Left cardiac atrium (tissue), 4 donors: ENCODE measurements around the gene TSPAN4. TPM values are rescaled to one million over a fixed set of nuclear protein-coding genes. Genes with fewer than 3 reads are reported as not detected.

Experiments
- ATAC-seq, 2 donors: fragments of 200-7000 bp; cut with Tn5 transposase; one replicate each; pipeline ENCODE4 v1.9.1; 2020; ENCODE audit warnings: mild to moderate bottlenecking in 2 of 2, moderate library complexity in 2 of 2
- DNase-seq: peaks from one replicate; pipeline ENCODE4 v3.0.0-alpha.2; 2020
- intact Hi-C, 2 donors: fragments of 100-400 bp; cut with DNase I; formaldehyde crosslinking; loops; one replicate each; pipeline versions ENCODE4 v1.14.1 to v1.15.1; 2022 to 2023
- total RNA-seq, 2 donors: library from RNA; stranded (reverse); fragmentation: NEBNext Ultra II Directional; extraction: Animal tissue kit (Norgen Biotek cat#: 25700); gene quantifications; one replicate each; pipeline ENCODE4 v1.2.1, GENCODE V29; 2021
- donor health status: DM: no; HTN: yes; CAD: no.
- donor health status: DM: no; HTN: yes; CAD: no; lungs with severe emphysema.
- donor health status: DM: yes; HTN: yes; CAD: no.
- donor health status: Dilated cardiomyopathy.

Gene TSPAN4
- total RNA-seq, 2 donors from 2014 or later, result 46.1 to 63.5 TPM

GRCh38 chr11:869399-870126, 26.9 kb downstream of the TSPAN4 start:
- DNase-seq, result no peak
- intact Hi-C loops, result no loop called here
- ATAC-seq, result no peak

GRCh38 chr11:870127-870413, 27.4 kb downstream of the TSPAN4 start:
- ATAC-seq (no peak), DNase-seq (no peak)
- intact Hi-C loops, result no loop called here

DNA sequence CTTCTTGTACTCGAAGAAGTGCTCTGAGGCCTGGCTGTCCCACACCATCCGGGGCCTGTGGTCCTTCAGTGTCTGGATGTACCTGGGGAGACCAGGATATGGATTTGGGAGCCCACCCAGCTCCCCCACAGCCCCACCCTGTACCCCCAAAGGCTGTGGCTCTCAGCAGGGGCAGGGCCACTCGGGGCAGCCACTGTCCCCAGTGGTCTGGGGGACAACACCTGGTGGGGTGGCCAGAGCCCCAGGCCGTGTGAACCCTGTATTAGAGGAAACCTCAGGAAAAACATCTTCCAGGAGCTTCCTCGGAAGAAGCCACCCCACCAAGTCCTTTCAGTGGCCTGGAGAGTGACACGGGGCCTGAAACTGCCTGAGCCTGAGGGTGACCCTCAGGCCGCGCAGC, 27.8 kb downstream of the TSPAN4 start:
- ATAC-seq, result no peak
- intact Hi-C loops, result no loop called here
- DNase-seq, result no peak

DNA sequence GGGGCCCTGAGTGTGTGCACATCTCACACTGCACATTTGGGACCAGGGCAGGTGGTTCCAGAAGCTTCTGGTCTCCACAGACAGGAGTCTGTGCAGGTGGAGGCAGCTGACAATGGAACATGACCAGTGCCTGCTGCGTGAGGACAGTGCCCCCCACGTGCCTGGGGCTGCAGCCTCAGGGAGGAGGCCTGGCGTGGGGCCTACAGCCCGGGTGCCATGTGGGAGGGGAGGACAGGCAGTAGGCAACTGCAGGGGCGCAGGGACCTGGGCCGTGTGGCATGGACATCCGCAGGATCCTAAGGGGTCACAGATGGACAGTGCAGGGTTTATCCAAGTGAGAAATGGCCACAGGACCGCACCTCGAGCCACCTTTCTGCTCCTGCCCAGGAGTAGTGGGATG, 28.8 kb downstream of the TSPAN4 start:
- ATAC-seq, result no peak
- intact Hi-C loops, result no loop called here
- DNase-seq, result no peak

DNA sequence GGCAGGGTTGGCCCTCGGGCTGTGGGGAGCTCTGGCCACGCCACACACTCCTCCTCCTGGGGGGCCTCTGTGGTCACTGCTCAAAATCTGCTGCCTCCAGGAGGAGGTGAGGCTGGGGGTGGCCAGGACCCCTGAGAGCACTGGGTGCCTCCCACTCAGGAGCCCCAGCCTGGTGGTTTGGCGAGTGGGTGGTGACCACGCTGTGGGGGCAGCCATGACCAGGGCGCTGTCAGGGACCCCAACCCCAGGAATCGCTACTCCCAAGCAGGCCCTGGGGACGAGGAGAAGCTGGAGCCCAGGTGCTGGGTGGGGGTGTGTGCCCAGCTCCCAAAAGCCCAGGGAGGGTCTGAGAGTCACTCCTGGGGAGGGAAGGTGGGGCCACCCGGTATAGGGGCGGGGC, 30.1 kb downstream of the TSPAN4 start:
- intact Hi-C loops, result no loop called here
- DNase-seq (no peak), ATAC-seq (no peak)

DNA sequence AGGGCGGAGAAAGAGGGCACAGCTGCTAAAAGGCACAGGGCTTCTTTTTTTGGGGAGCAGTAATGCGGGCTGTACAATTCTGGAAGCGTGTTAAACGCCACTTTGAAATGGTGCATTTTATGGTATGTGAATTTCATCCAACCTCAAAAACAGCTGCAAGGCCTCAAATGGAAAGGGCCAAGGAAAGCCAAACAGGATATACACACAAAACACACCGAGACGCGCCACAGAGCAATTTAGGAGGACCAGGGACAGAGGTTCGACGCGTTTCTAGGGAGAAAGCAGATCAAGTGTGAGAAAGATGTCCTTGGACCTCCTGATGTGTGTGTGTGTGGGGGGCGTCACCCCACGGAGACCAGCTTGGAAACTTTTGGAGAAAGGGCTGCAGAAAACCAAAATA, 31.1 kb downstream of the TSPAN4 start:
- intact Hi-C loops, result no loop called here
- DNase-seq (no peak), ATAC-seq (no peak)

DNA sequence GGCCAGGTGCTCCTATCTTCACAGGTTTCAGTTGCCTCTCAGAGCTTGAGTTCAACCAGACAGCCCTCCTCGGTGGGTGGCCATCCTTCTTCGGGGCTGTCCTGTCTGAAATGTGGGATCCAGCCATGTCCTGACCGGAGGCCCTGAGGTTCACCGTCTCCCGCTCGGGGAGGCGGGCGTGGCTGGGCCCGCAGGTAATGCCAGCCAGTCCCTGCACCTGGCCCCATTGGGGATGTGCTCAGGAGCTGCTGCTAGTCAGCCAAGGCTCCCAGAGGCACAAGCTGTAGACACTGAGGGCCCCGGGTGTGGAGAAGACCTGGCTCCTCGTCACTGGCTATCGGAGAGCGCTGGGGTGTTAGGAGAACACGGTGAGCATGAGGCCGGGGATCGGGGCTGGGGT, 32.6 kb downstream of the TSPAN4 start:
- ATAC-seq (no peak), DNase-seq (no peak)
- intact Hi-C loops, result no loop called here

DNA sequence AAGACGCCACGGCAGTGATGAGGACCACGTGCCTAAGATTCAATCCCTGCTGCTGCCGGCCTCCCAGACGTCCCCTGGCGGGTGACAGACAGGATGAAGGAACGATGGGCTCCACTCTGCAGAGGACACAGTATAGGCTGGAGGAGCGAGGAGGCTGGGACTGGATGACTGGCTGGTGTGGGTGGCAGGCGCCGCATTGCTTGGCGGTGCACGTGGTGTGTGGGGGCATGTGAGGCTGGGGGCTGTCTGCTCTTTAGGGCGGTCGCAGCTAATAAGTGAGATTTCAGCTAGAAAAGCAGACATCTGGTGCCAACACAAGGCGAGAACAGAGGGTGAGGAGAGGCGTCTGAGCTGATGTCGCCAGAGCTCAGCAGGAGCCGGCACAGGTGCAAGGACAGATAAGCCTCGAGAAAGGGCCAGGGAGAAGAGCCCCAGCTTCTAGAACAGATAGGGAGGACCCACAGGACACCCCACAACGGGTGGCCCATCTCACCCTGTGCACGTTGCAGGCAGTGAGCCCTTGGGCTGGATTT, 33.2 kb downstream of the TSPAN4 start:
- no peak for ATAC-seq
- no peak for DNase-seq
- intact Hi-C loops, result no loop called here

GRCh38 chr11:876545-876944, 33.9 kb downstream of the TSPAN4 start:
- intact Hi-C loops, result no loop called here
- peak; percentile 50 for DNase-seq
- ATAC-seq, result peak; percentile 66 to 84

DNA sequence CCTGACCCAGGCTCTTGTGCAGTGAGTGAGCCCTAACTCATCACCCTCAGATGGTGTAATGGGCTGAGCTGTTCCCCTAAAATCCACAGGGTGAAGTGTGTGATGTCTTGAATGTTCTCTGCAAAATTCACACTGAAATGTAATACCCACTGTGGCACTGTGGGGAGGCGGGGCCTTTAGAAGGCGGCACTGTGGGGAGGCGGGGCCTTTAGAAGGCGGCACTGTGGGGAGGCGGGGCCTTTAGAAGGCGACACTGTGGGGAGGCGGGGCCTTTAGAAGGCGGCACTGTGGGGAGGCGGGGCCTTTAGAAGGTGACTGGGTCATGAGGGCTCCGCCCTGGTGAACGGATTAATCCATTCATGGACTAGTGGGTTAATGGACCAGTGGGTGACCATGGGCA, 34.9 kb downstream of the TSPAN4 start:
- DNase-seq, result no peak
- intact Hi-C loops, result no loop called here
- no peak for ATAC-seq

DNA sequence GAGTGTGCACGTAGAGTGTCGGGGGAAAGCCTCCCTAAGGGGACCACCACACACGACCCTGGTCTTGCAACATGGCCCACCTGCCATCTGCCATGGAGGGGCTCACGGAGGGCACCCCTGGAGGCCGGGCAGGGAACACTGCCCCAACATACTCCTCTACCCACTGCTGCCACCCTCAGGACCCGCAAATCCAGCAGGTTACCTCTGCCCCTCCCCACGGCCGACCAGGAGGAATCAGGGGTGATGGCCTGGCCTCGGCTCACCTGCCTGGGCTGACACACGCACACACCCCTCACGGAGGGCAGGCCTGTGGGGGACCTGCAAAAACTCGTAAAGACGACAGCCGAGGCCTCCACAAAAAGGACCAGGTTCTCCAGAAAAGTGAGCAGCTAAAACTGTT, 37.8 kb downstream of the TSPAN4 start:
- intact Hi-C loops, result no loop called here
- DNase-seq (no peak), ATAC-seq (no peak)

GRCh38 chr11:882596-882995, 39.9 kb downstream of the TSPAN4 start:
- intact Hi-C loops, result no loop called here
- ATAC-seq (no peak), DNase-seq (no peak)

DNA sequence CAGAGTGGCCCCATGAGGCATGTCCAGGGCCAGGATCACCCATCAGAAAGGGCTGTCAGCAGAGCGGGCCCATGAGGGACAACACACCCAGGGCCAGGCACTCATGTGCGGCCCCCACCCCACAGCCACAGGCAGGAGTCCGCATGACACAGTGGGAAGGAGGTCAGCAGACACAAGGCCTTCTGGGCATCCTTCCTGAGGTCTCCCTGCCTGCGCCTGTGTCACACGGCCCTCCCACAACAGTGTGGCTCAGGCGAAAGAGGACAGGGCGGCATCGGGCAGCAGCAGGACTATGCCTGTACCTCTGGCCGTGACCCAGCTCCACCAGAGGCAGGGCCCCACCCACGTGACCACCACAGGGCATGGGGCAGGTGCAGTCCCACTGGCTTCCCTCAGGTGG, 40.9 kb downstream of the TSPAN4 start:
- intact Hi-C loops, result no loop called here
- DNase-seq, result no peak
- no peak for ATAC-seq

DNA sequence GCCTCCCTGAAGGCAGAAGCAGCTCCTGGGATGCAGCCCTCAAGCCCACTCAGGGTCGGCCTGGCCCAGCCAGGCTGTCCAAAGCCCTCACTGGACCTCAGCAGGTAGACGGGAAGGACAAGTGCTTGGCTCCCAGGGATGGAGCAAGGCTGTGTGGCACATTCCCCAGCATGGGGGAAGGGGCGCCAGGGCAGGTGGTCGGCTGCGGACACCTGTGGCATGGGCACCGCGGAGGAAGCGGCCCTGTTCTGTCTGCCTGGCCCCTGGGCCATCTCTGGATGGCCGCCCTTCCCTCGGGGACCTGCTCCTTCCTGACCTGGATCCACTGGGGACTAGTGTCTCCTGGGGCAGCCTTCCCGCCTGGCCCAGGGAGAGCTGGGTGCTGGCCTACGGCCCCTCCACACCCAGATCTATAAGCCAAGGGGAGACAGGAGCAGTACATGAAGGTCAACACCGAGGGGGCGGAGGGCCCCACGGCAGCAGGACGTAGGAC, 42.0 kb downstream of the TSPAN4 start:
- DNase-seq, result no peak

DNA sequence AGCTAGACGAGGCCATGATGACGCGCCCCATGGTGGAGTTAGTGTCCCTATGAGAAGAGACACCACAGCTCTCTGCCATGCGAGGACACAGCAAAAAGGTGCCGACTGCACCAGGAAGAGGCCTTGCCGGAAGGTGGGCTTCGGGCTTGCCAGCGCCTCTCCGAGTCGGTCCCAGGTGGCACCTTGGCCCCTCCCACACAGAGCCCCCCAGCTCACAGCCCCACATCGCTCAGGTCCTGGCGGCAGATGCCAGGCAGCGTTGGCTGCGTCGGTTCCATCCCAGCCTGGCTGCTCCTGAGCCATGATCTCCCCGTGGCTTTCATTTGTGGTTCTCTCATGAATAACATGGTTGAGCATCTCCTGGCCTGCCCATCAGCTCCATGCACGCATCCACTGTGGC, 43.9 kb downstream of the TSPAN4 start:
- DNase-seq (no peak), ATAC-seq (no peak)

More for the DNA sequence above, 42.0 kb downstream of the TSPAN4 start:
- no peak for ATAC-seq
- intact Hi-C loops, result no loop called here

DNA sequence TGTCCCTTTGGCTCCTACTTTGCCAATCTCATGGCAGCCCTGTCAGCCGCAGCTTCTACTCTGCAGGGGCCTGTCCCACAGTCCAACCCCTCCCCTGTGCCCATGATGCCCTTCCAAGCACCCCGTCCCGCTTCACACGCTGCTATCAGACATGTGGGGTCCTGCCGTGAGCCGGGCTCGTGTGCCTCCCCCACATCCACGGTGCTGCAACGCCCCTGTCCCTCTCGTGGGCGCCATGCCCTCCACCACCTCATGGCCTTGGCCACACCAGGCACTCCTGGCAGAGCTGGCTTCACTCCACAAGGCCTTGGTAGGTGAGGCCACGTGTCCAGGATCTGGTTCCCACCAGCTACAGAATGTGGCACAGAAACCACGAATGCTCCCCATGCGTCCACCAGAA, 44.9 kb downstream of the TSPAN4 start:
- no peak for DNase-seq
- no peak for ATAC-seq
- intact Hi-C loops, result no loop called here

More for the DNA sequence above, 43.9 kb downstream of the TSPAN4 start:
- intact Hi-C loops, result no loop called here

DNA sequence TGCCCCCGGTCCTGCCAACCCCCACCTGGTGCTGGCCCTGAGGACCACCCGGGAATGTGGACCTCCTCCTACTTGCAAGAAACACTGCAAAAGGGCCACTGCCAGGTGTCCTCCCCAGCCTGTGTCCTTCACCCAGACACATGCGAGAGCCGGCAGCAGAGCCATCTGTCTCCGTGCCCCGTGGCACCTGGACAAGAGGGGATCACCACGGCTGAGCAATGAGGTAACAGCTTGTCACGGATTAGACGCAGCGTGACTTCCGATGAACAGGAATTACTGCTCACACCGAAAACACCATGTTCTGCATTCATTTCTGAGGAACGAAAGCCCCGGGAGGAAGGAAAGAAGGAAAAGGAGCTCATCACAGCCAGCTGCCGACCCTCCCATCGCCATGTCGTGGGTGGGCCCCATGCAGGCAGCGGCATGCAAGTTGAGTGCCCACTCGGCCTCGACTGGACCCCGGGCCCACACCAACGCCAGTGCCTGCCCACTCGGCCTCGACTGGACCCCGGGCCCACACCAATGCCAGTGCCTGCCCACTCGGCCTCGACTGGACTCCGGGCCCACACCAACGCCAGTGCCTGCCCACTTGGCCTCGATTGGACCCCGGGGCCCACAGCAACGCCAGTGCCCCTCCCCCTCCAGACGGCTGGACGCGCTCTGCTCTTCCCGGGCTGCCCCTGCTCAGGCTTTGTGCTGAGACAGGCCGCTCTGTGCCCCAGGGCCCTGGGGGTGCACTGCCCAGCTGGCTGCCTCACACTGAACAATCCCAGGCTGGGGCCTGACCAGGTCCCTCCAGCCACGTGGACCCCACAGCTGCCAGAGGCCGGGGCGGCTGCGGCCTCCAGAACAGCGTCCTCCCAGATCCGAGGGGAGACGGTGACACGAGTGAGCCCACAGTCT, 45.9 kb downstream of the TSPAN4 start:
- intact Hi-C loops, result no loop called here
- no peak for ATAC-seq

DNA sequence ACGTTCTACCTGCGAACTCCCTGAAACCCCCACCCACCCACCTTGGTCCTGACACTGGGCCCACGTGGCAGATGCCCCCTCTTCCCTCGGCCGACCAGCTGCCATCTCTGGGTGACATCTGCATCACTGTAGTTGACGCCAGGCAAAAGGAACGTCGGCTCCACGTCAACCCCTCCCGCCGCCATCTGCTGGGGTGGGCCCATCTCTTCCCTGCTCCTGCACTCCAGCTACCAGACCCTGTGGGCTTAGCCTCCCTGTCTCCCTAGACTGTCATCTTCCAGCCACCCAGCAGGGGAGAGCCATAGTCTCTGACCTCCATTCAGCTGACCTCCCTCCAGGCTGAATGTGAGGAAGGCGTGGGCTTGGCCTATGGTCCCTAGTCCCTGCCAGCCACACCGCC, 46.6 kb downstream of the TSPAN4 start:
- ATAC-seq, result no peak
- intact Hi-C loops, result no loop called here
- no peak for DNase-seq

More for the DNA sequence above, 45.9 kb downstream of the TSPAN4 start:
- DNase-seq, result no peak

DNA sequence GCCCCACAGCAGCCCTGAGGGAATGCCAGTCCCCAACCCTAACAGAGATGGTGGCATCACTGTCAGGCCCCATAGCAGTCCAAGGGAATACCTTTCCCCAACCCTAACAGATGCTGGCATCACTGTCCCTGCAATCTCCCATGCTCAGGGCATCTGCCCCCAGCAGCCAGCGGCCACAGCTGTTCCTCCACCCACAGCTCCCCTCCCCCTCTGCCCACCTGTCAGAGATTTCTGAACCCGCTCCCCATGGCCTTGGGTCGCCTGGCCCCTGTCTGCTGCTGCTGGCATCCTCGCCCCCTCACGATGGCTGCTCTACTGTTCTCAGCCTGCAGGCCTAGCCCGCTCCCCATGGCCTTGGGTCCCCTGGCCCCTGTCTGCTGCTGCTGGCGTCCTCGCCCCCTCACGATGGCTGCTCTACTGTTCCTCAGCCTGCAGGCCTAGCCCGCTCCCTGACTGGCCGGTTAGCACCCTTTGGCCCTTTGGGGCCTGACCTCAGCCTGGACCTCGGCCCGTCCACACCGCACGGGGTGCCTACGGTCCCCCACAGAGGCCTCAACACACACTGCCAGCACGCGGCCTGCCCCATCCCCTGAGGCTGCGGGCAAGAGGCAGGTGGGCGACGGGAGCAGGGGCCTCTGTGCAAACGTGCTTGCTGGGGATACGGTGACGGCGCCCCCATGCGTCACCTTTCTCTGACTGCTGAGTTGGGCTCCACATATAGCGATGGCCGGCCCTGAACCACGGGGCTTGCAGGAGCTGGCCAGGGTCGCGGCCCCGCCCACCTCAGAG, 47.2 kb downstream of the TSPAN4 start:
- DNase-seq, result no peak
- no peak for ATAC-seq
- intact Hi-C loops, result no loop called here
